ENCODE results near the gene BBX. TPM values are rescaled to one million over a fixed set of nuclear protein-coding genes. Genes with fewer than 3 reads are reported as not detected.

BBX gene
- total RNA-seq, 1 experiment from 2014 or later = 66.8 TPM

DNA sequence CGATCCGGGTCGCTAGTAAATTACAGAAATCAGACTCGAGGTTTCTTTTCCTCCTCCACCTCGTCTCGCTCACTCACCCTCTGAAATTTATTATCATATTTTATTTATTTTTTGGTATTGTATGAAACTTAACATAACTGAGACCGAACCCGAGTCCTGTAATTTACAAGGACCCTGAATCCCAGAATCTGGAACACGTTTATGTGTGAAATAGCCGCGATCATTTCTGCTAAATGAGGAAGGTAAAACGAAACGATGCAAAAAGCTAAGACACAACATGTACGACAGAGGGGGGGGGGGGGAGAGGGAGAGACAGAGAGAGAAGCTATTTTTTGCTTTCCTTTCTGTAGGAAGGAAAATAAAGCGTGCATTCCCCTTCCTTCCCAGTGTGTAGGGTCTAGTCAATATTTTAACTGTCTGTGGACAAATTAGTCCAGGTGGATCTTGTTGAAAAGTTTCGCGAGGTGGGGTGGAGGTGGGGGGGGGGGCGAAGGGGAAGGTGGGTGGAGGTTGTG is 1.6 kb downstream of the BBX start:
- Histone ChIP-seq H3K79me2 (ENCODE audit: low read length) (peaks cover 44% of the 10 kb centered on the region), H3K4me1 (ENCODE audit: insufficient read depth, low read length) (peaks cover 14% of the 10 kb centered on the region)
- intact Hi-C loops (cut with micrococcal nuclease) = loop anchor here (1.0 to 5.0 kb wide), 2 partner anchors 92 to 317 kb away; no protein-coding TSS in a partner anchor

DNA sequence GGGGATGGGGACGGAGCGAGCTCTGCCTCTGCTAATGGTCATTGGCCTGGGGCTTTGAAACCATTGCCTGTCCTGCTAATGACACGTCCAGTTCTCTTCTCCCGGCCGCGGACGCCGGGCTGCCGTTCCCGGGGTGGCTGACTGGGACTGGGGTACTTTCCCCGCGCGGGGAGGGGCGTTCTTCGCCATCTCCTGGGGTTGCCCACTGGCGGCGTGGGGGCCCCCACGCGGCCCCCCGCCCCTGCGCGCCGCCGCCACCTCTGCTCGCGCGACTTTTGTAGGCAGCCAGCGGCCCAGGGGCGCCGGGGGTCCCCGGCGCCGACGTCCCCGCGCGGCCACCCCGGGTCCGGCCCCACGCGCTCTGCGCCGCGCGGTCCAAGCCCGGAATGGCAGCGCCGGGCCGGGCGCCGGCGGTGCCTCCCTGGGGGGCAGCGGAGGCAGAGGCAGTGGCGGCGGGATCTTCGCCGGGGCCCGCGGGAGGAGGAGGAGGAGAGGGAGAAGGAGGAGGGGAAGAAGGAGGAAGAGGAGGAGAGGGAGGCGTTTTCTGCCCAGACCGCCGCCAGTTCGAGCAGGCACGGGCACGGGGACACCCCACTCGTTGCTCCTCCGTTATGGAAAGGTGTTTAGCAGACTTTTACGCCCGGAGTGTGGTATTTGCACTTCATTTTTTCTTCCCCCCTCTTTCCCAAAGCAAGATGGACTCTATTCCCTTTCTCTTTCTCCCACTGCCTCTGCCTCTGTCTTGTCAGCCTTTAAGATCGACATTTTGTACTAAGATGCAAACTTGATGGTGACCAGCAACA is 2.3 kb downstream of the BBX start:
- no peaks in the 10 kb centered on the region for H3F3A ChIP-seq (ENCODE audit: low read length, unreplicated experiment)
- intact Hi-C loops (cut with micrococcal nuclease) = loop anchor here (1.0 to 5.0 kb wide), 2 partner anchors 93 to 318 kb away; no protein-coding TSS in a partner anchor
- H3K4me3 ChIP-seq (ENCODE audit: low read length) = peak overlapping the region; percentile 90
- peak overlapping the region; percentile 97 for H2AFZ ChIP-seq (ENCODE audit: low read length)
- H3K9me2 ChIP-seq (replicated peaks; ENCODE audit: low read length) = no peaks in the 10 kb centered on the region
- H3K27ac ChIP-seq (ENCODE audit: low read length) = no peak overlapping the region
- H3K79me2 ChIP-seq (ENCODE audit: low read length) = peaks cover 44% of the 10 kb centered on the region
- DNase-seq (peak; percentile 63), ATAC-seq (peak; percentile 11)
- ChIA-PET CTCF (interaction anchor here (0.8 to 1.2 kb wide), 2 partner anchors 95 to 289 kb away, joined by 4 to 7 read pairs; no protein-coding TSS in a partner anchor), POLR2A (ENCODE audit: unreplicated experiment) (interaction anchor here (0.6 kb wide), 1 partner anchor 145 kb away, joined by 3 read pairs; no protein-coding TSS in a partner anchor)
- peaks cover 6% of the 10 kb centered on the region; the same call in 1 of the 2 replicates for H3K36me3 ChIP-seq (ENCODE audit: low read depth, low read length)
- no peak for TF ChIP-seq EZH2 (IDR thresholded peaks at IDR 0.05; ENCODE audit: low read length, unreplicated experiment)
- no peak for TF ChIP-seq EZH2phosphoT487 (IDR thresholded peaks at IDR 0.05; ENCODE audit: borderline replicate concordance, low read length)
- TF ChIP-seq, protein P1, sequence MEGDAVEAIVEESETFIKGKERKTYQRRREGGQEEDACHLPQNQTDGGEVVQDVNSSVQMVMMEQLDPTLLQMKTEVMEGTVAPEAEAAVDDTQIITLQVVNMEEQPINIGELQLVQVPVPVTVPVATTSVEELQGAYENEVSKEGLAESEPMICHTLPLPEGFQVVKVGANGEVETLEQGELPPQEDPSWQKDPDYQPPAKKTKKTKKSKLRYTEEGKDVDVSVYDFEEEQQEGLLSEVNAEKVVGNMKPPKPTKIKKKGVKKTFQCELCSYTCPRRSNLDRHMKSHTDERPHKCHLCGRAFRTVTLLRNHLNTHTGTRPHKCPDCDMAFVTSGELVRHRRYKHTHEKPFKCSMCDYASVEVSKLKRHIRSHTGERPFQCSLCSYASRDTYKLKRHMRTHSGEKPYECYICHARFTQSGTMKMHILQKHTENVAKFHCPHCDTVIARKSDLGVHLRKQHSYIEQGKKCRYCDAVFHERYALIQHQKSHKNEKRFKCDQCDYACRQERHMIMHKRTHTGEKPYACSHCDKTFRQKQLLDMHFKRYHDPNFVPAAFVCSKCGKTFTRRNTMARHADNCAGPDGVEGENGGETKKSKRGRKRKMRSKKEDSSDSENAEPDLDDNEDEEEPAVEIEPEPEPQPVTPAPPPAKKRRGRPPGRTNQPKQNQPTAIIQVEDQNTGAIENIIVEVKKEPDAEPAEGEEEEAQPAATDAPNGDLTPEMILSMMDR (conservative IDR thresholded peaks at IDR 0.05; ENCODE audit: low read depth, low read length) = no peak
- no peaks in the 10 kb centered on the region for H4K20me1 ChIP-seq (ENCODE audit: low read length)
- H3K4me2 ChIP-seq (ENCODE audit: low read length) = peak overlapping the region; percentile 96
- no peaks in the 10 kb centered on the region for H3K27me3 ChIP-seq (ENCODE audit: low read length)
- peaks cover 14% of the 10 kb centered on the region for H3K4me1 ChIP-seq (ENCODE audit: insufficient read depth, low read length)
- no TSS peak for BruUV-seq (replicated peaks)
- no peaks in the 10 kb centered on the region for H3K9me3 ChIP-seq (ENCODE audit: low read length)
- peak overlapping the region; percentile 64 for H3K9ac ChIP-seq (ENCODE audit: low read length)

More for the DNA sequence above, 1.6 kb downstream of the BBX start:
- peak overlapping the region; percentile 86 for H3K4me2 ChIP-seq (ENCODE audit: low read length)
- TF ChIP-seq EZH2phosphoT487 (IDR thresholded peaks at IDR 0.05; ENCODE audit: borderline replicate concordance, low read length) (no peak), EZH2 (IDR thresholded peaks at IDR 0.05; ENCODE audit: low read length, unreplicated experiment) (no peak)
- TF ChIP-seq, protein P1 (conservative IDR thresholded peaks at IDR 0.05; ENCODE audit: low read depth, low read length) = no peak
- H3K9me3 ChIP-seq (ENCODE audit: low read length) = no peaks in the 10 kb centered on the region
- H3F3A ChIP-seq (ENCODE audit: low read length, unreplicated experiment) = no peaks in the 10 kb centered on the region
- H3K36me3 ChIP-seq (ENCODE audit: low read depth, low read length) = peaks cover 6% of the 10 kb centered on the region; the same call in 1 of the 2 replicates
- no peaks in the 10 kb centered on the region for H3K27me3 ChIP-seq (ENCODE audit: low read length)
- H2AFZ ChIP-seq (ENCODE audit: low read length) = peak overlapping the region; percentile 97
- DNase-seq = peak; percentile 24
- H3K27ac ChIP-seq (ENCODE audit: low read length) = peak overlapping the region; percentile 12
- POLR2A ChIA-PET (ENCODE audit: unreplicated experiment) = interaction anchor here (0.6 kb wide), 1 partner anchor 146 kb away, joined by 3 read pairs; no protein-coding TSS in a partner anchor
- H3K4me3 ChIP-seq (ENCODE audit: low read length) = peak overlapping the region; percentile 90
- ATAC-seq = no peak; the same call in 1 of the 2 replicates
- no TSS peak for BruUV-seq (replicated peaks)
- no peaks in the 10 kb centered on the region for H4K20me1 ChIP-seq (ENCODE audit: low read length)
- no peaks in the 10 kb centered on the region for H3K9me2 ChIP-seq (replicated peaks; ENCODE audit: low read length)
- peak overlapping the region; percentile 56 for H3K9ac ChIP-seq (ENCODE audit: low read length)
- CTCF ChIA-PET = interaction anchor here (0.8 to 1.2 kb wide), 2 partner anchors 95 to 288 kb away, joined by 4 to 7 read pairs; no protein-coding TSS in a partner anchor
